Measurements from ENCODE around the gene PROB1.
"Not testable (repeated sequence)": the region's sequence is repeated elsewhere in the genome, so short reads cannot be mapped to it uniquely, and the experiment has no call there.

Gene PROB1, protein sequence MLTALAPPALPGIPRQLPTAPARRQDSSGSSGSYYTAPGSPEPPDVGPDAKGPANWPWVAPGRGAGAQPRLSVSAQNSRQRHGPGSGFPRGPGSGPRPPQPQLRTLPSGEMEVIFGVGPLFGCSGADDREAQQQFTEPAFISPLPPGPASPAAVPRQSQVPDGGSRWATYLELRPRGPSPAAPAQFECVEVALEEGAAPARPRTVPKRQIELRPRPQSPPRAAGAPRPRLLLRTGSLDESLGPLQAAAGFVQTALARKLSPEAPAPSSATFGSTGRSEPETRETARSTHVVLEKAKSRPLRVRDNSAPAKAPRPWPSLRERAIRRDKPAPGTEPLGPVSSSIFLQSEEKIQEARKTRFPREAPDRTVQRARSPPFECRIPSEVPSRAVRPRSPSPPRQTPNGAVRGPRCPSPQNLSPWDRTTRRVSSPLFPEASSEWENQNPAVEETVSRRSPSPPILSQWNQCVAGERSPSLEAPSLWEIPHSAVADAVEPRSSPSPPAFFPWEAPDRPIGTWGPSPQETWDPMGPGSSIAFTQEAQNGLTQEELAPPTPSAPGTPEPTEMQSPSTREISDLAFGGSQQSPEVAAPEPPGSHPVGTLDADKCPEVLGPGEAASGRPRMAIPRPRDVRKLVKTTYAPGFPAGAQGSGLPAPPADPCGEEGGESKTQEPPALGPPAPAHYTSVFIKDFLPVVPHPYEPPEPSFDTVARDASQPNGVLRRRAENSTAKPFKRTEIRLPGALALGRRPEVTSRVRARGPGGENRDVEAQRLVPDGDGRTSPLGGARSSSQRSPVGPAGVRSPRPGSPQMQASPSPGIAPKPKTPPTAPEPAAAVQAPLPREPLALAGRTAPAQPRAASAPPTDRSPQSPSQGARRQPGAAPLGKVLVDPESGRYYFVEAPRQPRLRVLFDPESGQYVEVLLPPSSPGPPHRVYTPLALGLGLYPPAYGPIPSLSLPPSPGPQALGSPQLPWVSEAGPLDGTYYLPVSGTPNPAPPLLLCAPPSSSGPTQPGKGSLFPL

GRCh38 chr5:139394654-139395566 lies at the start of gene PROB1:
TSS of gene PROB1 (minus strand) at chr5:139395104. CDS start at chr5:139395081, 23 bp downstream.
- DNase-seq, result no peak

DNA sequence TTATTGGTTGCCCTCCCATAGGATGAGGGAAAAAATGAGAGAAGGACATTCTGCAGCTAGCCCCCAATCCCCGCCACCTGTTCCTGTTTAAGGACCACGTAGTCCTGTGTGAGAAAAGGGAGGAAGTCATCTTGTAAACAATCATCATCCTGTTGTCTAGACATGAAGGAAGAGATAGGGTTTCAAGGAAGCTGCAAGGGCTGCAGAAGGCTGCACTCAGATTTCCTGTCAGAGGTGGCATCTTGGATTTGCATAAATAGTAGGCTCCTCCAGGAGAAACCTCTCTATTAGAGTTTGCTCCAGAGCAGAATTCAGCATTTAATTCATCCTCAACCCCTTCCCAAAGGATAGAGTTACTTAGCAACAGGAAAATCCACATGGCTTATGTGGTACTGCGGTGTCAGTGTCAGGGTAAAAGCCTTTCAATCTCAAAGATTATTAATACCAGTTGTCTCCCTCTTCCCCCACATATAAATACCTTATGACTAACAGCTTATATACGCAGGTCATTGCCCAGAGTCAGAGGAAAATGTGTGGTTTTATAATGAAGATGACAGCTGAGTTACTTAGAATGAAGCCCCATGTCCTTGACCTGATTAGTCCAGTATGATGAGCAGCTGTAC lies 49.0 kb upstream of the PROB1 start:
- DNase-seq, result no peak

- not testable (repeated sequence) for DNase-seq
Observed at GRCh38 chr5:139440416-139440815, 45.5 kb upstream of the PROB1 start.

GRCh38 chr5:139439013-139439903 lies 44.4 kb upstream of the PROB1 start, which contains the start of gene DNAJC18:
TSS of gene DNAJC18 (minus strand) at chr5:139439525. CDS start at chr5:139439445, 80 bp downstream.
- DNase-seq, result peak; percentile 88

DNA sequence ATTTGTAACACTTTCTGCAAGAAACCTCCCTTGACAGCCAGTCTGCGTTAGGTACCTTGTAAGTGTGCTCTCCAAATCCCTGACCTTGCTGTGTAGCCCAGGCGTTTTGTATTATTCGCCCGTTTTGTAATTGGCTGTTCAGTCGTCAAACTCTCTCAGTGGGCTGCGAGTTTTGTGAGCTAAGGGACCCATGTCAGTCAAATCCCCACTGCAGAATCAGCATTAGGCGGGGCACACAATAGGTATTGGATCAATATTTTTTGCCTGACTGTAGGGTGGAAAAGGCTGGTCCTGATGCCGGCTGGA lies 43.8 kb upstream of the PROB1 start:
- DNase-seq, result no peak

DNA sequence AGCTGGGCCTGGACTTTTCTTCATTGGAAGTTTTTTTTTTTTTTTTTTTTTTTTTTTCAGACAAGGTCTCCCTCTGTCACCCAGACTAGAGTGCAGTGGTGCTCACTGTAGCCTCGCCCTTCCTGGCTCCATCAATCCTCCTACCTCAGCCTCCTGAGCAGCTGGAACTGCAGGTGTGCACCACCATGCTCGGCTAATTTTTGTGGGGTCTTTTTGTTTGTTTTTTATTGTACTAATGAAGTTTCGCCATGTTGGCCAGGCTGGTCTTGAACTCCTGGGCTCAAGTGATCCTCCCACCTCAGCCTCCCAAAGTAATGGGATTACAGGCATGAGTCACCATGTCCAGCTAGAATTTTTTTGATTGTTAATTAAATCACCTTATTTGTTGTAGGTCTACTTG lies 40.8 kb upstream of the PROB1 start:
- no peak for DNase-seq

GRCh38 chr5:139431706-139432105 lies 36.8 kb upstream of the PROB1 start:
- no peak for DNase-seq

DNA sequence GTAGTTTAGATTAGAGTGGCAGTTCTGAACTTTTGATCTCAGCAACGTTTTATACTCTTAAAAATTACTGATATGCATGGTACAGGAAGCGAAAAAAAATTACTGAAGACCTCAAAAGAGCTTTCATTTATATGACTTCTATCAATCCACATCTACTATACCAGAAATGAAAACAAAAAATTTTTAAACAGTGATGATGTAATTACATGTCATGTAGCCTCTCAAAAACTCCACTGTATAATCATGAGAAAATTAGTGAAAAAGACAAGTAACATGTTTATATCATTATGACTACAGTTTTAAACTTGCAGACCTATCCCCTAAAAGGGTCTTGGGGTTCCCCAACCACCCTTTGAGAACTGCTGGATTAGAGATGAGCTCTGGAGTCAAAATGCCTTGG lies 35.1 kb upstream of the PROB1 start:
- DNase-seq, result no peak

GRCh38 chr5:139426203-139426885 lies 31.4 kb upstream of the PROB1 start:
- DNase-seq, result no peak

GRCh38 chr5:139425497-139425896 lies 30.6 kb upstream of the PROB1 start:
- no peak for DNase-seq

GRCh38 chr5:139422307-139422893 lies 27.5 kb upstream of the PROB1 start:
- no peak for DNase-seq

GRCh38 chr5:139419226-139420192 lies 24.6 kb upstream of the PROB1 start:
- no peak for DNase-seq

DNA sequence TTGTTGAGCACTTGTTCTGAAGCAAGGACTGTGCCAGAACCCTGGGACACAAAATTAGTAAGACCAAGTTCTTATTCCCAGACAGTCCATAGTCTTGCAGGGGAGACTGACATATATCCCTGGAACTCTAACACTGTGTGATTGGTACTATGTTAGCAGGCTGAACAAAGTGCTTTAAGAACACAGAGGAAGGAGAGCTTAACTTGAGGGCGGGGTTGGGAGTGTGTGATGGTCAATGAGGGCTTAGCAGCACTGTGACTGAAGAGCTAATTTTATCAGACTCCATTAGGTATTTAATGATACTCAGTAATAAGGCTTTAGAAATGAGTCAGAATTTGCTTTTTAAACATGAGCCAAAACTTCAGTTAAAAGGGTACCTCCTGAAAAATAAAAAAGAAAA lies 23.9 kb upstream of the PROB1 start:
- DNase-seq, result no peak

DNA sequence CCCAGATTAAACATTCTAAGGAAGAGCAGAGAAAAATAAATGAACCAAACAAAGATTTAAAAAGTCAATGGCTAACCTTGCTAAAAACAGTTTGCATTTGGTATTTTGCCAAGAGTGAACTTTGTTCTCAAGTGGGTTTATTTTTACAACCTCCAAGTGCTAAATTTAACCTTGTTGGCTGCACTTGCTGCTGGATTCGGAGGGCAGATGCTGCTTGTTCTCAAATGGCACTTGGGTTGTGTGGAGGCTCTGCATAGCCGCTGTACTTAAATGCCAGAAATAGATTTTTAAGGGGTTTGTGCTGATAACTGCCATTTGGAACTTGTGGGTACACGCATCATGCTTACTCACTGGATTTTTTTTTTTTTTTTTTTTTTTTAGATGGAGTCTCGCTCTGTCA lies 22.3 kb upstream of the PROB1 start:
- no peak for DNase-seq

GRCh38 chr5:139416651-139417050 lies 21.7 kb upstream of the PROB1 start:
- DNase-seq, result no peak

GRCh38 chr5:139415869-139416268 lies 21.0 kb upstream of the PROB1 start:
- DNase-seq, result no peak

- no peak for DNase-seq
Observed at GRCh38 chr5:139415221-139415861, 20.4 kb upstream of the PROB1 start.

- peak; percentile 49 for DNase-seq
Observed at GRCh38 chr5:139414581-139415130, 19.8 kb upstream of the PROB1 start.
